Measurements from ENCODE around the gene FMNL3.

DNA sequence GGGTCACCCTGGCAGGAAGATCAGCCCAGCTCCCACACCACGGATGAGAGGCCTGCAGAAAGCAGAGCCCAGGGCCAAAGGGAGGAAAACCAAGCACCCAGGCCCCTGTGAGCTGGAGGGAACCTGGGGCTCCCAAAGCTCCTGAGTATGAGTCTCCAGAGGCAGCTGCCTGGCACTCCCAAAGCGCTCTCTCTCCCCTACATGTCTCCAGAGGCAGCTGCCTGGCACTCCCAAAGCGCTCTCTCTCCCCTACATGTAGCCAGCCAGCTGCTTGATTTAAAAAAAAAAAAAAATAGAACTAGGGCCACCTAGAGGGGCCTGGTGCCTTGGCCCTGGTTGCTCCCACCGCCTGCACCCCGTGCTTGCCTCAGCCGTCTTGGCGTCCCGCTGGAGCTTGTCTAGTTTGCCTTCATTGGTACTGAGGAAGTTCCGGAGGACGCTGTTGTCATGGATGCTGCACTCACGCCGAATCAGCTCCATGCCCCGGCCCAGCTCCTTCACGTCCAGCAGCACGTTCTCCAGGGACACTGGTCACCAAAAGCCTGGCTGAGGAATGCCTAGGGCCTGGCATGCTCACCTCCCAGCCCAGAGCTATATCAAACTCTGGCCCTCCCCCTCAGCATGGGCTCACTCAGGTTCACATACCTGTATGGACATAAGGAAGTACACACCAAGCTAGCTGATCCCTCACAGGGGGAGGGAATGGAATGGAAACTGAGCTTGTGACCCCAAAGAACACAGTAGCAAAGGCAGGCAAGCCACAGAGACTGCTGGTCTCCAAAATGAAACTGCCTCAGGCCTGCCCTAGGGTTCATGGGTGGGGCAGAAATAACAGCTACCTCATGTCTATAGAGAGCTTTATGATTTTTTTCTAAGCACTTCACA is 59.1 kb downstream of the FMNL3 start:
- TF ChIP-seq, protein P1, sequence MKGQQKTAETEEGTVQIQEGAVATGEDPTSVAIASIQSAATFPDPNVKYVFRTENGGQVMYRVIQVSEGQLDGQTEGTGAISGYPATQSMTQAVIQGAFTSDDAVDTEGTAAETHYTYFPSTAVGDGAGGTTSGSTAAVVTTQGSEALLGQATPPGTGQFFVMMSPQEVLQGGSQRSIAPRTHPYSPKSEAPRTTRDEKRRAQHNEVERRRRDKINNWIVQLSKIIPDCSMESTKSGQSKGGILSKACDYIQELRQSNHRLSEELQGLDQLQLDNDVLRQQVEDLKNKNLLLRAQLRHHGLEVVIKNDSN (IDR thresholded peaks at IDR 0.05; ENCODE audit: borderline replicate concordance, low read depth): no peak
- TF ChIP-seq CHD2 (IDR thresholded peaks at IDR 0.05; ENCODE audit: low read length, partially characterized antibody) (no peak), POLR2AphosphoS5 (IDR thresholded peaks at IDR 0.05; ENCODE audit: low read depth, low read length) (no peak), NFIC (IDR thresholded peaks at IDR 0.05; ENCODE audit: borderline replicate concordance) (no peak), FOSL2 (IDR thresholded peaks at IDR 0.05; ENCODE audit: borderline replicate concordance, low read depth) (no peak), EZH2phosphoT487 (IDR thresholded peaks at IDR 0.05; ENCODE audit: borderline replicate concordance, low read depth) (no peak), USF2 (IDR thresholded peaks at IDR 0.05; ENCODE audit: borderline replicate concordance, low read depth, low read length) (no peak), RCOR1 (IDR thresholded peaks at IDR 0.05; ENCODE audit: low read length) (no peak), TCF12 (IDR thresholded peaks at IDR 0.05) (no peak), EP300 (IDR thresholded peaks at IDR 0.05; ENCODE audit: borderline replicate concordance in 1 of 2, low read depth in 1 of 2, low read length in 1 of 2) (no peak), JUND (IDR thresholded peaks at IDR 0.05) (no peak), GATA2 (CRISPR knock-in tag; IDR thresholded peaks at IDR 0.05) (no peak)
- TF ChIP-seq, protein P2, sequence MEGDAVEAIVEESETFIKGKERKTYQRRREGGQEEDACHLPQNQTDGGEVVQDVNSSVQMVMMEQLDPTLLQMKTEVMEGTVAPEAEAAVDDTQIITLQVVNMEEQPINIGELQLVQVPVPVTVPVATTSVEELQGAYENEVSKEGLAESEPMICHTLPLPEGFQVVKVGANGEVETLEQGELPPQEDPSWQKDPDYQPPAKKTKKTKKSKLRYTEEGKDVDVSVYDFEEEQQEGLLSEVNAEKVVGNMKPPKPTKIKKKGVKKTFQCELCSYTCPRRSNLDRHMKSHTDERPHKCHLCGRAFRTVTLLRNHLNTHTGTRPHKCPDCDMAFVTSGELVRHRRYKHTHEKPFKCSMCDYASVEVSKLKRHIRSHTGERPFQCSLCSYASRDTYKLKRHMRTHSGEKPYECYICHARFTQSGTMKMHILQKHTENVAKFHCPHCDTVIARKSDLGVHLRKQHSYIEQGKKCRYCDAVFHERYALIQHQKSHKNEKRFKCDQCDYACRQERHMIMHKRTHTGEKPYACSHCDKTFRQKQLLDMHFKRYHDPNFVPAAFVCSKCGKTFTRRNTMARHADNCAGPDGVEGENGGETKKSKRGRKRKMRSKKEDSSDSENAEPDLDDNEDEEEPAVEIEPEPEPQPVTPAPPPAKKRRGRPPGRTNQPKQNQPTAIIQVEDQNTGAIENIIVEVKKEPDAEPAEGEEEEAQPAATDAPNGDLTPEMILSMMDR (IDR thresholded peaks at IDR 0.05): no peak
